Measurements from ENCODE around the gene ADD1. TPM values are rescaled to one million over a fixed set of nuclear protein-coding genes. Genes with fewer than 3 reads are reported as not detected.

The ADD1 gene
- total and polyA plus RNA-seq, 2 of the 13 experiments (the other 11 are each of a cell fraction or from before 2014, with no cell fraction given): 73.9 to 122 TPM

GRCh38 chr4:2934813-2935761 lies 91.4 kb downstream of the ADD1 start (continued):
- TF ChIP-seq ZNF687 (CRISPR knock-in tag; IDR thresholded peaks at IDR 0.05): peak; percentile 81
- TF ChIP-seq ZNF235 (CRISPR knock-in tag; IDR thresholded peaks at IDR 0.05; ENCODE audit: borderline replicate concordance): peak; percentile 73; the same call in 1 of the 2 replicates
- TF ChIP-seq, protein P1, sequence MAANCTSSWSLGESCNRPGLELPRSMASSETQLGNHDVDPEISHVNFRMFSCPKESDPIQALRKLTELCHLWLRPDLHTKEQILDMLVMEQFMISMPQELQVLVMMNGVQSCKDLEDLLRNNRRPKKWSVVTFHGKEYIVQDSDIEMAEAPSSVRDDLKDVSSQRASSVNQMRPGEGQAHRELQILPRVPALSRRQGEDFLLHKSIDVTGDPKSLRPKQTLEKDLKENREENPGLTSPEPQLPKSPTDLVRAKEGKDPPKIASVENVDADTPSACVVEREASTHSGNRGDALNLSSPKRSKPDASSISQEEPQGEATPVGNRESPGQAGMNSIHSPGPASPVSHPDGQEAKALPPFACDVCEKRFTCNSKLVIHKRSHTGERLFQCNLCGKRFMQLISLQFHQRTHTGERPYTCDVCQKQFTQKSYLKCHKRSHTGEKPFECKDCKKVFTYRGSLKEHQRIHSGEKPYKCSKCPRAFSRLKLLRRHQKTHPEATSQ (CRISPR knock-in tag; IDR thresholded peaks at IDR 0.05; ENCODE audit: borderline replicate concordance): no peak
- TF ChIP-seq ZBTB2 (CRISPR knock-in tag; IDR thresholded peaks at IDR 0.05; ENCODE audit: low read depth): peak; percentile 35; the same call in 1 of the 2 replicates
- TF ChIP-seq HOXD1 (CRISPR knock-in tag; IDR thresholded peaks at IDR 0.05): no peak
- 0 out of 2 replicates have a peak, but pooled peaks have one; percentile 50 for TF ChIP-seq ZNF782 (CRISPR knock-in tag; IDR thresholded peaks at IDR 0.05; ENCODE audit: borderline replicate concordance)
- TF ChIP-seq CAMTA2 (CRISPR knock-in tag; IDR thresholded peaks at IDR 0.05; ENCODE audit: borderline replicate concordance): peak; percentile 79; the same call in 1 of the 2 replicates
- no peak for TF ChIP-seq ZNF256 (CRISPR knock-in tag; conservative IDR thresholded peaks at IDR 0.05)
- TF ChIP-seq TBX2 (CRISPR knock-in tag; IDR thresholded peaks at IDR 0.05; ENCODE audit: borderline replicate concordance): peak; percentile 83
- peak; percentile 81 for TF ChIP-seq PHF20 (CRISPR knock-in tag; IDR thresholded peaks at IDR 0.05)
- peak; percentile 87 for TF ChIP-seq ZNF747 (CRISPR knock-in tag; IDR thresholded peaks at IDR 0.05; ENCODE audit: borderline replicate concordance)
- TF ChIP-seq, protein P2, sequence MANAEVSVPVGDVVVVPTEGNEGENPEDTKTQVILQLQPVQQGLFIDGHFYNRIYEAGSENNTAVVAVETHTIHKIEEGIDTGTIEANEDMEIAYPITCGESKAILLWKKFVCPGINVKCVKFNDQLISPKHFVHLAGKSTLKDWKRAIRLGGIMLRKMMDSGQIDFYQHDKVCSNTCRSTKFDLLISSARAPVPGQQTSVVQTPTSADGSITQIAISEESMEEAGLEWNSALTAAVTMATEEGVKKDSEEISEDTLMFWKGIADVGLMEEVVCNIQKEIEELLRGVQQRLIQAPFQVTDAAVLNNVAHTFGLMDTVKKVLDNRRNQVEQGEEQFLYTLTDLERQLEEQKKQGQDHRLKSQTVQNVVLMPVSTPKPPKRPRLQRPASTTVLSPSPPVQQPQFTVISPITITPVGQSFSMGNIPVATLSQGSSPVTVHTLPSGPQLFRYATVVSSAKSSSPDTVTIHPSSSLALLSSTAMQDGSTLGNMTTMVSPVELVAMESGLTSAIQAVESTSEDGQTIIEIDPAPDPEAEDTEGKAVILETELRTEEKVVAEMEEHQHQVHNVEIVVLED (CRISPR knock-in tag; IDR thresholded peaks at IDR 0.05; ENCODE audit: borderline replicate concordance): peak; percentile 79
- TF ChIP-seq ZNF326 (CRISPR knock-in tag; IDR thresholded peaks at IDR 0.05; ENCODE audit: borderline replicate concordance): no peak
- TF ChIP-seq ZNF180 (CRISPR knock-in tag; IDR thresholded peaks at IDR 0.05; ENCODE audit: borderline replicate concordance, low read depth): no peak
- peak; percentile 33; the same call in 1 of the 2 replicates for TF ChIP-seq GATA4 (IDR thresholded peaks at IDR 0.05; ENCODE audit: borderline replicate concordance, low read depth)
- no peak for TF ChIP-seq GABPA (IDR thresholded peaks at IDR 0.05; ENCODE audit: low read depth, low read length)
- peak; percentile 90 for TF ChIP-seq GABPA (CRISPR knock-in tag; IDR thresholded peaks at IDR 0.05; ENCODE audit: low read depth)
